ENCODE measurements around the gene OR52A1. TPM values are rescaled to one million over a fixed set of nuclear protein-coding genes. Genes with fewer than 3 reads are reported as not detected.
"Not testable (repeated sequence)": the region's sequence is repeated elsewhere in the genome, so short reads cannot be mapped to it uniquely, and the experiment has no call there.

Gene OR52A1
- under 1 TPM in 7 of 8 experiments, not detected in 1; under 0.01 to 0.56 (median 0.05) TPM for total RNA-seq

- in situ Hi-C loops (cut with MboI; ENCODE audit: low pct_unique_long_range_greater_than_20kb in 2 of 9, low sequenced_read_pairs in 9 of 9, unreplicated experiment in 9 of 9), result no loop called here
- no peaks in the 10 kb centered on the region for H3K4me1 ChIP-seq (replicated peaks in 1 of 2)
- WGBS, 10 experiments, result 0 to 88% (median 67%) methylated on average over 1 to 3 of the region's 3 CpGs; no CpG with 5 or more reads in 1 of the 10 experiments
- ATAC-seq (replicated peaks in 6 of 8), result no peak
- no peak within 1 kb of the TSS for H3K4me3 ChIP-seq
- H3K27ac ChIP-seq, result no peak within 1 kb of the TSS
These were observed at the start of gene OR52A1 for GRCh38 chr11:5154657-5155056. TSS of gene OR52A1 (minus strand) at chr11:5154757. CDS start at chr11:5152369, 2,388 bp downstream.

DNA sequence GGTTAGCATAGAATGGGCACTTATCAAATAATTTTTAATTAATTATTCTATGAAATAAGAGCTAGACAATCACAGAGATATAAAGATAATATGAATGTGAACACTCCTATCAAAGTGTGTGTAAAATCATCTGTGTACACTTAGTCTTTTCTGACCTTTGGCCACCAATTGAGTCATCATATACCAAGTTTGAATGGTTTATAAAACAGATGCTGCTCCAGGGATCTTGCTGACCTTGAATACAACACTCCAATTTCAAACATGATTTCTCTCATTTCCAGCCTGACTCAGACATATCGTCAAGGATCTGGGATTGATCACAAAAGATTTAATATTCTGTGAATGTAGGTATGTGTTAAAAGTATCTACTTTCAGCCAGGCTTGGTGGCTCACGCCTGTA is 48.8 kb upstream of the OR52A1 start:
- H3K4me3 ChIP-seq, result no peak overlapping the region
- WGBS, 10 experiments, result 0 to 73% (median 64%) methylated on average over 1 to 2 of the region's 2 CpGs; no CpG with 5 or more reads in 4 of the 10 experiments
- in situ Hi-C loops (cut with MboI; ENCODE audit: low pct_unique_long_range_greater_than_20kb in 2 of 9, low sequenced_read_pairs in 9 of 9, unreplicated experiment in 9 of 9), result loop anchor here in 1 of 9 experiments (25.0 kb wide), 1 partner anchor 159 kb away; the partner anchor contains the start of gene OR51B6
- ATAC-seq (replicated peaks in 6 of 8), result no peak
- no peak overlapping the region for H3K27ac ChIP-seq
- H3K4me1 ChIP-seq (replicated peaks in 1 of 2), result no peaks in the 10 kb centered on the region

DNA sequence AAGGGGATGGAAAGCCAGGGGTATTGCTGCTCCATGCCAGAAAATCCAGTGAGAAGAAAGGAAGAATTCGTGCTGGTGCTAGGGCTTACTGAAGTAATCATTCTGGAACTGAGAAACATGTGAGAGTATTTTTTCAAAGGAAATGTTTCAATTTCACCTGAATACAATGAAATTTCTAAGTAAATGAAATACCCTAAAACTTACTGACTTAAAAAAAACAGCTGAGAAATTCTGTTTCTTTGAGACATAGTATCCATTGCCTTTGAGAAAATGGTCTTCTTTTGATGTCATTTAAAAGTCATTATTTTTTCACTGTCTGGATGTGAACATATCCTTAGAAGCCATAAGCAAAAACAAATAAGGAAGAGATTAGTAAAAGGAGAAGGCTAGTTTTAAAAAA is 46.0 kb upstream of the OR52A1 start, which contains the start of gene OR51V1:
OR51V1 (minus strand) TSS at position 101 of the 400 bp plus-strand sequence; CDS start at position 101, 0 bp downstream.
- WGBS, 10 experiments, result 0 to 100% (median 63%) methylated on average over 1 of the region's 1 CpG; no CpG with 5 or more reads in 3 of the 10 experiments
- H3K4me1 ChIP-seq (replicated peaks in 1 of 2), result no peaks in the 10 kb centered on the region
- H3K27ac ChIP-seq, result no peak within 1 kb of the TSS
- ATAC-seq (replicated peaks in 6 of 8), result no peak
- in situ Hi-C loops (cut with MboI; ENCODE audit: low pct_unique_long_range_greater_than_20kb in 2 of 9, low sequenced_read_pairs in 9 of 9, unreplicated experiment in 9 of 9), result loop anchor here in 1 of 9 experiments (25.0 kb wide), 1 partner anchor 162 kb away; the partner anchor contains the start of gene OR51B6
- H3K4me3 ChIP-seq, result no peak within 1 kb of the TSS

DNA sequence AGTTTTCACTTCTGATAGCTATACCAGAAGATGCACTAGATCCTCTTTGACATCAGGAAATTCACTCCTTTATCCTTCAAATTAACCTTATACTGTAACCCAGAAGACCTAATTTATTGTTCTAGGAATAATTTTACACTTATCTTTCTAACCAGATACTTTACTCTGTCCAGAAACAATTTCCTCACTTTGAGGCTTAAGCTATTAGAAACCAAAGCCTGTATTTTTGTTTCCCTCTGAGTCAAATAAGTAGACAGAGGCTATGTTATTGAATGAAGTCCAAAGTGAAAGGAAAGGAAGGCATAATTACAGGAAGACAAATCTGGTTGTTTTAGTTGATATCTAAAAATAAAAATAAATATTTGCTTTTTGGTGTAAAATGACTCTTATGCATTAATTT is 43.7 kb upstream of the OR52A1 start:
- ATAC-seq (replicated peaks in 6 of 8), result no peak
- Histone ChIP-seq H3K27ac (no peak overlapping the region), H3K4me1 (replicated peaks in 1 of 2) (no peaks in the 10 kb centered on the region), H3K4me3 (no peak overlapping the region)
- in situ Hi-C loops (cut with MboI; ENCODE audit: low pct_unique_long_range_greater_than_20kb in 2 of 9, low sequenced_read_pairs in 9 of 9, unreplicated experiment in 9 of 9), result no loop called here

GRCh38 chr11:5197536-5197935 is 43.0 kb upstream of the OR52A1 start:
- Histone ChIP-seq H3K27ac (no peak overlapping the region), H3K4me1 (replicated peaks in 1 of 2) (no peaks in the 10 kb centered on the region), H3K4me3 (no peak overlapping the region)
- no peak for ATAC-seq (replicated peaks in 6 of 8)
- in situ Hi-C loops (cut with MboI; ENCODE audit: low pct_unique_long_range_greater_than_20kb in 2 of 9, low sequenced_read_pairs in 9 of 9, unreplicated experiment in 9 of 9), result no loop called here
- 0 to 97% (median 69%) methylated on average over 1 to 3 of the region's 3 CpGs; no CpG with 5 or more reads in 3 of the 10 experiments for WGBS, 10 experiments

DNA sequence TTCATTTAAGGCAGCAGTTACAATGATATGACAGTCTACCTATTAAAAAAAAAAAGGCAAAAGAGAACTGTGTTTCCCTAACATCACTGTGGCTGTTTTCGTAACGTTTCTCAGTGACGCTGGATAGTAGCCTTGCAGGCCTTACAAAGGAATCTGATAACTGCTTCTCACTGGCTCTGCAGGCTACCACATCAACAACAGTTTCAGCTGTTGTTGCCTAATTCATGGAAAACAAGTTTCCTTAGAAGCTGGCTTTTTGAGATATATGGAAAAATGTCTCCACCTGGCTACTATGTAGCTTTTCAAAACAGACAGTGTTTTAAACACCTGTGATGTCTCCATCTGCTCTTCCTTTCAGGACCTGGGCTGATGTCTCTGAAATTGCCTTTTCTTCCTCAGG is 42.2 kb upstream of the OR52A1 start:
- in situ Hi-C loops (cut with MboI; ENCODE audit: low pct_unique_long_range_greater_than_20kb in 2 of 9, low sequenced_read_pairs in 9 of 9, unreplicated experiment in 9 of 9), result no loop called here
- Histone ChIP-seq H3K4me1 (replicated peaks in 1 of 2) (no peaks in the 10 kb centered on the region), H3K4me3 (no peak overlapping the region), H3K27ac (no peak overlapping the region)
- WGBS, 10 experiments, result 40 to 90% (median 60%) methylated on average over 1 to 3 of the region's 3 CpGs; no CpG with 5 or more reads in 2 of the 10 experiments
- ATAC-seq (replicated peaks in 6 of 8), result no peak

- in situ Hi-C loops (cut with MboI; ENCODE audit: low pct_unique_long_range_greater_than_20kb in 2 of 9, low sequenced_read_pairs in 9 of 9, unreplicated experiment in 9 of 9), result no loop called here
- 36 to 100% (median 65%) methylated on average over 1 to 4 of the region's 5 CpGs; no CpG with 5 or more reads in 4 of the 10 experiments for WGBS, 10 experiments
- no peak for ATAC-seq (replicated peaks in 6 of 8)
- Histone ChIP-seq H3K4me3 (no peak overlapping the region), H3K4me1 (replicated peaks in 1 of 2) (no peaks in the 10 kb centered on the region), H3K27ac (no peak overlapping the region)
These were observed 41.5 kb upstream of the OR52A1 start for GRCh38 chr11:5196067-5196466.

- WGBS, 10 experiments, result 0 to 75% (median 0%) methylated on average over 1 of the region's 1 CpG; no CpG with 5 or more reads in 4 of the 10 experiments
- in situ Hi-C loops (cut with MboI; ENCODE audit: low pct_unique_long_range_greater_than_20kb in 2 of 9, low sequenced_read_pairs in 9 of 9, unreplicated experiment in 9 of 9), result no loop called here
- Histone ChIP-seq H3K27ac (no peak overlapping the region), H3K4me3 (no peak overlapping the region), H3K4me1 (replicated peaks in 1 of 2) (no peaks in the 10 kb centered on the region)
- ATAC-seq (replicated peaks in 6 of 8), result no peak
These were observed 38.2 kb upstream of the OR52A1 start for GRCh38 chr11:5192738-5193137.

DNA sequence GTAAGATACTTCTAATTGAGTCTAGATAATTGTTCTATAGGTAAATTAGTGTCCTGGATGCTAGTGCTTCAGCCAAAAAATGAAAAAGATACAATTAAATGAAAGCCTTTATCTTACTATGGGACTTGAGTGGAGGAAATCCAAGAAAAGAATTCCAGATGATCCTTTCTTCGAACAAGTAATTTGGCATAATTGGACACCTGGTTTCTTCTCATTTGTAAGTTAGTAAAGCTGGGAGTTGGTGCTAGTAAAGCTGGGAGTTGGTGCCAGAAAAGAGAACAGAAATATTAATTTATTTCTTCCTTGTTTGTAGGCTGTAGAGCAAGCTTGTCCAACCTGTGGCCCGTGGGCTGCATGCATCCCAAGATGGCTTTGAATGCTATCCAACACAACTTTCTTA is 33.6 kb upstream of the OR52A1 start:
- in situ Hi-C loops (cut with MboI; ENCODE audit: low pct_unique_long_range_greater_than_20kb in 2 of 9, low sequenced_read_pairs in 9 of 9, unreplicated experiment in 9 of 9), result no loop called here
- Histone ChIP-seq H3K27ac (no peak overlapping the region), H3K4me3 (no peak overlapping the region), H3K4me1 (replicated peaks in 1 of 2) (no peaks in the 10 kb centered on the region)
- 8 to 100% (median 77%) methylated on average over 1 to 2 of the region's 2 CpGs; no CpG with 5 or more reads in 1 of the 10 experiments for WGBS, 10 experiments
- no peak for ATAC-seq (replicated peaks in 6 of 8)

- 17 to 94% (median 76%) methylated on average over 1 to 9 of the region's 10 CpGs for WGBS, 10 experiments
- no peaks in the 10 kb centered on the region for H3K4me1 ChIP-seq (replicated peaks in 1 of 2)
- ATAC-seq (replicated peaks in 6 of 8), result no peak
- H3K4me3 ChIP-seq, result no peak overlapping the region
- in situ Hi-C loops (cut with MboI; ENCODE audit: low pct_unique_long_range_greater_than_20kb in 2 of 9, low sequenced_read_pairs in 9 of 9, unreplicated experiment in 9 of 9), result no loop called here
- no peak overlapping the region for H3K27ac ChIP-seq
These were observed 23.7 kb upstream of the OR52A1 start for GRCh38 chr11:5178046-5178837.

GRCh38 chr11:5174934-5175333 is 20.4 kb upstream of the OR52A1 start:
- Histone ChIP-seq H3K4me1 (replicated peaks in 1 of 2) (no peaks in the 10 kb centered on the region), H3K4me3 (no peak overlapping the region), H3K27ac (no peak overlapping the region)
- WGBS, 10 experiments, result 41 to 96% (median 83%) methylated on average over 3 to 7 of the region's 7 CpGs
- ATAC-seq (replicated peaks in 6 of 8), result no peak
- in situ Hi-C loops (cut with MboI; ENCODE audit: low pct_unique_long_range_greater_than_20kb in 2 of 9, low sequenced_read_pairs in 9 of 9, unreplicated experiment in 9 of 9), result no loop called here

GRCh38 chr11:5171856-5172255 is 17.3 kb upstream of the OR52A1 start:
- WGBS, 10 experiments, result 0 to 82% (median 33%) methylated on average over 1 to 2 of the region's 2 CpGs; no CpG with 5 or more reads in 1 of the 10 experiments
- no peaks in the 10 kb centered on the region for H3K4me1 ChIP-seq (replicated peaks in 1 of 2)
- no peak overlapping the region for H3K4me3 ChIP-seq
- no peak for ATAC-seq (replicated peaks in 6 of 8)
- in situ Hi-C loops (cut with MboI; ENCODE audit: low pct_unique_long_range_greater_than_20kb in 2 of 9, low sequenced_read_pairs in 9 of 9, unreplicated experiment in 9 of 9), result no loop called here
- H3K27ac ChIP-seq, result no peak overlapping the region

DNA sequence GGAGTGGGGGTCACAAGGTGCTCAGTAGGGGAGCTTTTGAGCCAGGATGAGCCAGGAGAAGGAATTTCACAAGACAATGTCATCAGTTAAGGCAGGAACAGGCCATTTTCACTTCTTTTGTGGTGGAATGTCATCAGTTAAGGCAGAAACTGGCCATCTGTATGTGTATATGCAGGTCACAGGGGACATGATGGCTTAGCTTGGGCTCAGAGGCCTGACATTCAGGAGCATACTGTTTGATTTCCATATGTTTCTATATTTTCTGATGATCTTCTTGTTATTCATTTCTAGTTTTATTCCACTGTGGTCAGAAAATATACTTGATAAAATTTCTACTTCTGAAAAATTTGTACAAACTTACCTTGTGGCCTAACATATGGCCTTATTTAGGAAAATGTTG is 11.3 kb upstream of the OR52A1 start:
- in situ Hi-C loops (cut with MboI; ENCODE audit: low pct_unique_long_range_greater_than_20kb in 2 of 9, low sequenced_read_pairs in 9 of 9, unreplicated experiment in 9 of 9); ATAC-seq (replicated peaks in 6 of 8); H3K27ac ChIP-seq; H3K4me3 ChIP-seq; H3K4me1 ChIP-seq (replicated peaks in 1 of 2): not testable (repeated sequence)

DNA sequence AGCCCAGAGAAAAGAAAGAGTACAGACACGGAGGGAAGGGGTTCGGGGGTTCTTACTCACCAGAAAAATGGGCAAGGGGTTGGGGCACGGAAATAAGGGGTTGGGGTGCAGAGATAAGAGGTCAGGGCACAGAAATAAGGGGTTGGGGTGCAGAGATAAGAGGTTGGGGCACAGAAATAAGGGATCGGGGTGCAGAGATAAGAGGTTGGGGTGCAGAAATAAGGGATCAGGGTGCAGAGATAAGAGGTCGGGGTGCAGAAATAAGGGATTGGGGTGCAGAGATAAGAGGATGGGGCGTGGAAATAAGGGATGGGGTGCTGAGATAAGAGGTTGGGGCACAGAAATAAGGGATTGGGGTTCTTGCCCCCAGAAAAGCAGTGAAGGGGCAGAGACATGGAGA is 10.2 kb upstream of the OR52A1 start:
- in situ Hi-C loops (cut with MboI; ENCODE audit: low pct_unique_long_range_greater_than_20kb in 2 of 9, low sequenced_read_pairs in 9 of 9, unreplicated experiment in 9 of 9); H3K4me3 ChIP-seq; H3K27ac ChIP-seq; ATAC-seq (replicated peaks in 6 of 8); H3K4me1 ChIP-seq (replicated peaks in 1 of 2): not testable (repeated sequence)
- 44 to 100% (median 77%) methylated on average over 1 to 2 of the region's 6 CpGs; no CpG with 5 or more reads in 6 of the 10 experiments for WGBS, 10 experiments
